A549 (cell line): ENCODE data around the gene MUC15.

Source experiments
- CBX8 ChIP-seq: fragments of 200-600 bp; sonication (generic); IDR thresholded peaks from 2 replicates; pipeline ENCODE4 v1.6.1; 2016
- CHD2 ChIP-seq: fragments of 150-350 bp; IDR thresholded peaks from 2 replicates; pipeline ENCODE4 v1.6.1; 2014; ENCODE audit warnings: low read length; ENCODE audit not compliant: partially characterized antibody
- CTCF ChIP-seq: fragments of >200 bp; sonication (Bioruptor Twin); formaldehyde crosslinking; IDR thresholded peaks from 3 replicates; pipeline ENCODE4 v1.5.1; 2016
- MAX ChIP-seq: IDR thresholded peaks from 2 replicates; pipeline ENCODE4 v1.6.1; 2012
- SMC3 ChIP-seq: fragments of >200 bp; sonication (Bioruptor Twin); formaldehyde crosslinking; IDR thresholded peaks from 3 replicates; pipeline ENCODE4 v1.6.1; 2018; ENCODE audit warnings: inconsistent platforms

- TF ChIP-seq CTCF (peak; percentile 17; the same call in 2 of the 3 replicates), MAX (no peak), CHD2 (peak; percentile 73), SMC3 (peak; percentile 47; the same call in 2 of the 3 replicates), CBX8 (no peak)
Measured at GRCh38 chr11:26522912-26523610, 49.0 kb downstream of the MUC15 start.
